GM21381 (cell line): Measurements from ENCODE around the gene NLRP6.
"Not testable (repeated sequence)": the region's sequence is repeated elsewhere in the genome, so short reads cannot be mapped to it uniquely, and the experiment has no call there.

Source experiments
- ATAC-seq: cut with Tn5 transposase; IDR thresholded peaks from one replicate; pipeline ENCODE4 v1.9.1; 2021; ENCODE audit warnings: mild to moderate bottlenecking, moderate library complexity; ENCODE audit not compliant: unreplicated experiment

Gene NLRP6

GRCh38 chr11:306645-307371 lies 28.6 kb downstream of the NLRP6 start:
- no peak for ATAC-seq

DNA sequence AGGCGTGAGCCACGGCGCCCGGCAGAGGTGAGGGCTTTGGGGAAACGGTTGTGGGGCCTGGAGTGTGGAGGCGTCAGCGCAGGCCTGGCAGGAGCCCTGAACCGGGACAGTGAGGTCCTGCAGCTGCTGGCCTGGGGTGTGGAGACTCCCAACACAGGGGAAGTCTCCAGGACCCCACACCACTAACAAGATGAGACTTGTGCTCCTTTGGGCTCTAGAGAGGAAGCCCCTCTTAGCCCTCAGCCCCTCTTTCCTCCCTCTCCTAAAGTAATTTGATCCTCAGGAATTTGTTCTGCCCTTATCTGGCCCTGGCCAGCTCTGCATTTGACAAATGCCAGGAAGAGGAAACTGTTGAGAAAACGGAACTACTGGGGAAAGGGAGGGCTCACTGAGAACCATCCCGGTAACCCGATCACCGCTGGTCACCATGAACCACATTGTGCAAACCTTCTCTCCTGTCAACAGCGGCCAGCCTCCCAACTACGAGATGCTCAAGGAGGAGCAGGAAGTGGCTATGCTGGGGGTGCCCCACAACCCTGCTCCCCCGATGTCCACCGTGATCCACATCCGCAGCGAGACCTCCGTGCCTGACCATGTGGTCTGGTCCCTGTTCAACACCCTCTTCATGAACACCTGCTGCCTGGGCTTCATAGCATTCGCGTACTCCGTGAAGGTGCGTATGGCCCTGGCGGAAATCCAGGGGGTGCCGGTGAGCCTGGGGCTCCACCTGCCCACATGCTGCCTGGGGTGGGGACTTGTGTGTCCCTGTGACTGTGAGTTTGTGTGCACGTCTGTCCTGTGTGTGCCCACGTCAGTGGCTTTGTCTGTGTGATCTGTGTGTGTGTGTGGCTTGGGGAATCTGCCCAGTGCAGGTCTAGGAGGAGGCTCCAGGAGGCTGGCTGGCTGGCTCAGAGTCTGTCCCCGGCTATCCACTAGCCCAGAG lies 29.8 kb downstream of the NLRP6 start, which contains the start of gene IFITM2:
TSS of gene IFITM2 (plus strand) at position 51 of the 943 bp plus-strand sequence. CDS start at position 428, 377 bp downstream.
- not testable (repeated sequence) for ATAC-seq

- not testable (repeated sequence) for ATAC-seq
These were observed 30.8 kb downstream of the NLRP6 start for GRCh38 chr11:308740-309665.

DNA sequence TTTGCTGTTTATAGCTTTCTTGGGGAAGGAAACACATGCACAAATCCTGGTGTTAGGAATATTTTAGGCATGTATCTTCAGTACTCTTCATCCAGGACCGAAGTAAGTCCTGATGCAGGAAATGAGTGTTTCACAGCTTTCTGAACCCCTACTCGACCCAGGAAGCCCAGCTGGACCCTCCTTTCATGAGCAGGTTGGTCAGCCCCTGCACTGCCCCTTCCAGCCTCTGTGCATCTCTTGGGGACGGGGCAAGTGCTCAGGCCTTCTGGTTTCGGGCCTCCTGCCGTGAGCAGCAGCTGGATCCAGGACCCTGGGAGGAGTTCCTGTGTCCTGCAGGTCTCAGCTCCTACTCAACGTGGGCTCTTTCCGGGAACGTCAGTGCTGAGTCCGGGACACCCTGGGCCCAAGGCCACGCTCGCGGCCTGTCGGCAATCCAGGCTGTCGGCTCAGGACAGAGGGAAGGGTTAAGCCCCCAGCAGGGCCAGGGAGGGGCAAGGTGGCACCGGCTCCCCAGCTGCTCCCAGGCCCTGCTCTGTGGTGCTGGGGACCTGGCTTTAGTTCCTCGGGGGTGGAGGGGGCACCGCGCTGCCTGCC lies 31.9 kb downstream of the NLRP6 start:
- not testable (repeated sequence) for ATAC-seq

DNA sequence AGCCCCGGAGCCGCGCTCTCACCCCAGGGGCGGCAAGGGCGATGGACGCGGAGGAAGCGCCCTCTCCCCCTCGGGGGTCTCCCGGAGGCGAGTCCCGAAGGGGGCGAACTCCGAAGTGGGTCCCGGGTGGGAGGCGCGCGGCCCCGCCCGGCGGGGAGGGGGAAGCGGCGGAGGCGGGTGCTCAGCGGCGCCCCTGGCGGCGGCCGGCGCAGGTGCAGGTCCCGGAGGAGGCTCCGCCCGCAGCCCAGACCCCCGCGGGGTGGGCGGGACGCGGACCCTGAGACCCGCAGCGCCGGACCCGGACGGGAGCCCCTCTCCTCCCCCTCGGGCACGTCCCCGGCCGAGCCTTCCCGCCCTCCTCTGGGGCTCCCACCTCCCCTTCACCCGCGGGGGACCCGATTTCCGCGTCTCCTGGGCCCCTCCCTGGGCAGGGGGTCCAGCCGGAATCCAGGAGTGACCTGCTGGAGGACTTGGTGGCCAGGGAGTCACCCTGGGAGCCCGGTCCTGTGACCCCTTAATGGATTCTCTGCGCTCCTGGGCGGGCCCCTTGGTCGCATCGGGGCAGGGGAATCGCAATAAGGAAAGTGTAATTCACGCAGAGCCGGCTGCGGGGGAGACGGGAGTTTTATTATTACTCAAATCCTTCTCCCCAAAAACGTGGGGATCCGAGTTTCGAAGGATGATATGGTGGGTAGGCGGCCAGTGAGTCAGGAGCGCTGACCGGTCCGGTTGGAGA lies 33.0 kb downstream of the NLRP6 start:
- not testable (repeated sequence) for ATAC-seq

GRCh38 chr11:312092-312816 lies 34.0 kb downstream of the NLRP6 start:
- no peak for ATAC-seq

- no peak for ATAC-seq
These were observed 35.1 kb downstream of the NLRP6 start for GRCh38 chr11:313304-313786.

GRCh38 chr11:313787-314553 lies 35.8 kb downstream of the NLRP6 start, which contains the start of gene IFITM1:
Gene IFITM1, plus strand, starts transcription at chr11:314040. Its CDS starts 131 bp downstream, at chr11:314171.
- ATAC-seq: no peak

DNA sequence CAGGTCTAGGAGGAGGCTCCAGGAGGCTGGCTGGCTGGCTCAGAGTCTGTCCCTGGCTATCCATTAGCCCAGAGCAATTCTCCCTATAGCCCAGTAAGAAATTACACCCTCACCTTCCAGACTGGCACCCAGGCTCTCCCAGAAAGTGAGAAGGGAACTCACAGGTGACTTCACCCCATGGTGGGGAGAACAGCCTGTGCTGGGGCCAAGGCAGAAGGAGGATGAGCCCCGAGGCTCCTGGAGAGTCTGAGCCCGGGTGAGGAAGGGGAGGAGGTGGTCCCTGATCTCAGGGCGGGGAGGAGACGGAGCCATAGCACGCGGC lies 36.3 kb downstream of the NLRP6 start:
- ATAC-seq: not testable (repeated sequence)

- no peak for ATAC-seq
These were observed 36.9 kb downstream of the NLRP6 start for GRCh38 chr11:315051-315481.

- no peak for ATAC-seq
These were observed 37.3 kb downstream of the NLRP6 start for GRCh38 chr11:315516-315994.

DNA sequence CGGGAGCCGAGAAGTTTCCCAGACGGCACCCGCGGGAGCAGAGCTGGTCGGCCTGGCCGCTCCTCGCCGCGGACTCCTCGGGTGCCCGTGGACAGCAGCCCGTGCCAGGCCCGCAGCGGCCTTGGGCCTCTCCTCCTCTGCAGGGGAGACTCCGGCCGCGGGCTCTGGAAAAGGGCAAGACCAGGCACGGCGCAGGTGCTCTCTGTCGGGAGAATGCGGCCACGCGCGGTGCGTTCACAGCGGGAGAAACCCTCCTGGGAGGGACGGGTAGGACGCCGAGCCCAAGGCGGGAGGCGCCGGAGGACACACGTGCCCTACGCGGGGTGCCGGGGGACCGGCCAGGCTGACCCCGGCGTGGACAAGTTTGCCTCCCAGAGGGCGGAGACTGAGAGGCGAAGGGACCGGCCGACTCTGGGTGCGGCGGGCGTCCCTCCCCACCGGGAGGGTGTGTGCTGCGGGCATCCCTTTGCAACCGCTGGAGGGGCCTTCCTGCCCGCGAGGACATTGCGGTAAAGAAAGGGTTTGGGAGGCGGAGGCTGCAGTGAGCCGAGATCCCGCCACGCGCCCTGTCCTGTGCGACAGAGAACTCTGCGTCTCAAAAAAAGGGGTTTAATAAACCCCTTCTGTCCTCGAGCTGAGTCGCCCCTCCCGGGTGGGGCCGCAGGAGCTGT lies 38.0 kb downstream of the NLRP6 start:
- no peak for ATAC-seq

DNA sequence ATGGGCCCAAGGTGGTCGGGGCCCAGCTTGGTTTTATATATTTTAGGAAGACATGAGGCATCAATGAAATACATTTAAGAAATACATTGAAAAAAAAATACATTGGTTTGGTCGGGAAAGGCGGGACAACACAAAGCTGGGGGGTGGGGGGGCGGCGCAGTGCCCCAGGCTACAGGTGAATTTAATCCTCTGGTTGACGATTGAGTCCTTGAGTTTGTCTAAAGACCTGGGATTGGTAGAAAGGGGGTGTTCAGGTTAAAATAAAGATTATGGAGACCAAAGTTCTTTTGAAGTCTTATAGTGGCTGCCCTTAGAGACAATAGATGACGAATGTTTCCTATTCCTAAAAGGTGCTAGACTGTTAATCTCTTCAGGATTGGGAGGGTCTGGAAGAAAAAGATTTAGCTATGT lies 38.7 kb downstream of the NLRP6 start:
- ATAC-seq: no peak

- ATAC-seq: not testable (repeated sequence)
These were observed 39.6 kb downstream of the NLRP6 start for GRCh38 chr11:317668-318404.

DNA sequence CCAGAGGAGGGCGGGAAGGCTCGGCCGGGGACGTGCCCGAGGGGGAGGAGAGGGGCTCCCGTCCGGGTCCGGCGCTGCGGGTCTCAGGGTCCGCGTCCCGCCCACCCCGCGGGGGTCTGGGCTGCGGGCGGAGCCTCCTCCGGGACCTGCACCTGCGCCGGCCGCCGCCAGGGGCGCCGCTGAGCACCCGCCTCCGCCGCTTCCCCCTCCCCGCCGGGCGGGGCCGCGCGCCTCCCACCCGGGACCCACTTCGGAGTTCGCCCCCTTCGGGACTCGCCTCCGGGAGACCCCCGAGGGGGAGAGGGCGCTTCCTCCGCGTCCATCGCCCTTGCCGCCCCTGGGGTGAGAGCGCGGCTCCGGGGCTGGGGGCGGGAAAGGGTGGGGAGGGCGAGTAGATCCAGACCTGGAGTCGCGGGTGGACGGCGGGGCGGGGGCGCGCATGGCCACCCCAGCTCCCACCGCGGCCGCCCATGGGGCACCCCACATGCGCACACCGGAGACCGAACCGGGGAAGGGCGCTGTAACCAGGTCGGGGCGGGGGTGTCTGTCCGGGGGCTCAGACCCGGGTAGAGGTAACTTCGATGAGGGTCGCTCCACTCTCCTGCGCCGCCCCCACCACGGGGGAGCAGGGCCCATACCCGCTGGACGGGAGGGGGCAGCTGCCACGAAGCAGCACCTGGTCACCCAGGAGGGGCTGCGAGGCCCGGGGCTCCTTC lies 40.4 kb downstream of the NLRP6 start:
- ATAC-seq: peak; percentile 49
